Thyroid gland (tissue), 4 donors: ENCODE results near the gene CHST1. TPM values are rescaled to one million over a fixed set of nuclear protein-coding genes. Genes with fewer than 3 reads are reported as not detected.

ENCODE experiments used
- DNase-seq, 2 donors: peaks; one replicate each; pipeline ENCODE4 v3.0.0-alpha.2; 2019
- H3K27ac ChIP-seq, 3 donors: fragments of 200-600 bp; sonication (generic); 1 replicate in 2 of 3; 2 replicates in 1 of 3; pipeline ENCODE4 v1.5.1; 2016 to 2019; ENCODE audit warnings: mild to moderate bottlenecking in 1 of 3, moderate library complexity in 1 of 3
- H3K27me3 ChIP-seq: fragments of 200-600 bp; sonication (generic); one replicate; pipeline ENCODE4 v1.5.1; 2019
- H3K36me3 ChIP-seq, 2 donors: fragments of 200-600 bp; sonication (generic); one replicate each; pipeline ENCODE4 v1.5.1; 2016 to 2019
- H3K4me1 ChIP-seq, 2 donors: fragments of 200-600 bp; sonication (generic); one replicate each; pipeline ENCODE4 v1.5.1; 2017 to 2019
- H3K4me3 ChIP-seq, 3 donors: fragments of 200-600 bp; sonication (generic); replicated peaks in 1 of 3; 1 replicate in 2 of 3; 2 replicates in 1 of 3; pipeline ENCODE4 v1.5.1; 2016; ENCODE audit warnings: mild to moderate bottlenecking in 1 of 3
- H3K9me3 ChIP-seq: fragments of 200-600 bp; sonication (generic); one replicate; pipeline ENCODE4 v1.5.1; 2017
- POLR2A ChIP-seq, 2 donors: fragments of 450-650 bp; IDR thresholded peaks; one replicate each; pipeline ENCODE4 v1.6.1; 2017; ENCODE audit warnings: antibody characterized with exemption in 2 of 2, mild to moderate bottlenecking in 2 of 2, moderate library complexity in 1 of 2
- WGBS, 2 donors: methylation state at CpG; one replicate each; pipeline ENCODE4 v1.1.5; 2017; 5-methylcytosine and 5-hydroxymethylcytosine counted together
- intact Hi-C: fragments of 100-400 bp; cut with DNase I; formaldehyde crosslinking; loops from one replicate; pipeline ENCODE4 v1.15.1; 2023
- total RNA-seq, 4 donors: library from RNA; depleted of rRNA; stranded (reverse); fragments of >200 nt; gene quantifications; one replicate each; pipeline ENCODE4 v1.2.3, GENCODE V29; 2016
- TF ChIP-seq, protein P1 (sequence below), 6 experiments: fragments of 200-600 bp in 3 of 6; fragments of 450-650 bp in 3 of 6; sonication (generic) in 3 of 6; IDR thresholded peaks; one replicate each; pipeline ENCODE4 v1.5.1; 2016 to 2019; ENCODE audit warnings: antibody characterized with exemption in 6 of 6, mild to moderate bottlenecking in 2 of 6, inconsistent platforms in 1 of 6, moderate library complexity in 1 of 6

CHST1 gene
- total RNA-seq: 10 to 100 TPM; 19.3 to 28.9 (median 25.0) TPM

- WGBS, 2 donors: 0 to 2% methylated on average over 2 to 20 of the region's 96 CpGs
These were observed at the start of gene CHST1 for GRCh38 chr11:45665206-45665932. TSS of gene CHST1 (minus strand) at chr11:45665622. CDS start at chr11:45650923, 14,699 bp downstream.

GRCh38 chr11:45713573-45713972, 48.2 kb upstream of the CHST1 start:
- TF ChIP-seq, protein P1, sequence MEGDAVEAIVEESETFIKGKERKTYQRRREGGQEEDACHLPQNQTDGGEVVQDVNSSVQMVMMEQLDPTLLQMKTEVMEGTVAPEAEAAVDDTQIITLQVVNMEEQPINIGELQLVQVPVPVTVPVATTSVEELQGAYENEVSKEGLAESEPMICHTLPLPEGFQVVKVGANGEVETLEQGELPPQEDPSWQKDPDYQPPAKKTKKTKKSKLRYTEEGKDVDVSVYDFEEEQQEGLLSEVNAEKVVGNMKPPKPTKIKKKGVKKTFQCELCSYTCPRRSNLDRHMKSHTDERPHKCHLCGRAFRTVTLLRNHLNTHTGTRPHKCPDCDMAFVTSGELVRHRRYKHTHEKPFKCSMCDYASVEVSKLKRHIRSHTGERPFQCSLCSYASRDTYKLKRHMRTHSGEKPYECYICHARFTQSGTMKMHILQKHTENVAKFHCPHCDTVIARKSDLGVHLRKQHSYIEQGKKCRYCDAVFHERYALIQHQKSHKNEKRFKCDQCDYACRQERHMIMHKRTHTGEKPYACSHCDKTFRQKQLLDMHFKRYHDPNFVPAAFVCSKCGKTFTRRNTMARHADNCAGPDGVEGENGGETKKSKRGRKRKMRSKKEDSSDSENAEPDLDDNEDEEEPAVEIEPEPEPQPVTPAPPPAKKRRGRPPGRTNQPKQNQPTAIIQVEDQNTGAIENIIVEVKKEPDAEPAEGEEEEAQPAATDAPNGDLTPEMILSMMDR (IDR thresholded peaks at IDR 0.05): no peak
- no peak for TF ChIP-seq POLR2A (IDR thresholded peaks at IDR 0.05)
- Histone ChIP-seq H3K36me3 (no peaks in the 10 kb centered on the region), H3K27ac (no peak overlapping the region), H3K4me3 (no peak overlapping the region), H3K4me1 (peaks cover 0 to 3% of the 10 kb centered on the region in 2 donors), H3K27me3 (no peaks in the 10 kb centered on the region), H3K9me3 (no peaks in the 10 kb centered on the region)
- no peak for DNase-seq
- 87 to 88% methylated on average over 2 of the region's 2 CpGs for WGBS, 2 donors
- intact Hi-C loops: no loop called here

More at GRCh38 chr11:45665206-45665932, at the start of gene CHST1:
- Histone ChIP-seq H3K4me1 (peaks cover 55 to 58% of the 10 kb centered on the region in 2 donors), H3K4me3 (peak within 1 kb of the TSS; percentile 56 to 90 (median 74)), H3K36me3 (no peaks in the 10 kb centered on the region), H3K27ac (peak within 1 kb of the TSS; percentile 60 to 83 (median 68)), H3K9me3 (no peaks in the 10 kb centered on the region), H3K27me3 (no peaks in the 10 kb centered on the region)
- intact Hi-C loops: no loop called here
- peak; percentile 84 to 88 for DNase-seq
- TF ChIP-seq, protein P1 (IDR thresholded peaks at IDR 0.05): no peak
- peak in 1 of 2 donors; percentile 75 for TF ChIP-seq POLR2A (IDR thresholded peaks at IDR 0.05)

GRCh38 chr11:45710561-45710960, 45.1 kb upstream of the CHST1 start:
- peak in 1 of 2 donors; percentile 10 for DNase-seq
- 38 to 50% methylated on average over 1 of the region's 1 CpG for WGBS, 2 donors
- Histone ChIP-seq H3K36me3 (no peaks in the 10 kb centered on the region), H3K4me1 (peaks cover 0 to 3% of the 10 kb centered on the region in 2 donors), H3K27ac (no peak overlapping the region), H3K4me3 (no peak overlapping the region), H3K9me3 (no peaks in the 10 kb centered on the region), H3K27me3 (no peaks in the 10 kb centered on the region)
- intact Hi-C loops: no loop called here
- TF ChIP-seq, protein P1 (IDR thresholded peaks at IDR 0.05): no peak
- TF ChIP-seq POLR2A (IDR thresholded peaks at IDR 0.05): no peak

DNA sequence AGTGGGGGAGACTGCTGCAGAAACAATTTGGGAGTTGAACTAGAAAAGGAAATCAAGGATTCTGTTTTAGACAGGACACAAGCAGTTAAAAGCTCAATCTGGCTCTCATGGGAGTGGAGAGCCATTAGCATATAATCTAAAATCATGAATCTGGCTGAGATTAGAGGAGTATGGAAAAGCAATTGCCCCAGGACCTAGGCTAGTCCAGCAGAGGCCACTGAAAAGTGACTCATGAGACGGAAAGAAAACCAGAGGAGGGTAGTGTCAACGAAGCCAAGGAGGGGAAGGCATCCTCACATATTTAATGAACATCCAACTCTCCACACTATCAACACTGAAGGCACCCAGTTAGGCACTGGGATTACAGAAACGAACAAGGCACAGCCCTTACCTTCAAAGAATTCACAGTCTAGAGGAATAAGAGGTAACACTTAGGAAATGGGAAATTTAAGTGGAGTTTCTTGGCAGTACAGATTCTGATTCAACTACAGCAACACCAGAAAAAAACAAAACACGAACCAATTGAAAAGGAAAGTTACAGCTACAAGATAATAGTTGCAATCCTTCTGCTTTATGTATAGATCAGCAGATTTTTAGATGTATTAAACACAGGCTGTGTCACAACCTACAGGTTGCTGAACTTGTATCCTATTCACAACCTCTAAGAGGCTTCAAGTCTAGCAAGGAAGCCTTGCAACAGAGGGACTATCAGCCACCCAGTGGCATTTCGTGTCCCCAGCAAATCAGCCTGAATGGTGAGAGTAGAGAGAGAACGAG, 43.7 kb upstream of the CHST1 start:
- Histone ChIP-seq H3K4me3 (no peak overlapping the region), H3K4me1 (peaks cover 0 to 3% of the 10 kb centered on the region in 2 donors), H3K27ac (no peak overlapping the region), H3K27me3 (no peaks in the 10 kb centered on the region), H3K36me3 (no peaks in the 10 kb centered on the region), H3K9me3 (no peaks in the 10 kb centered on the region)
- intact Hi-C loops: no loop called here
- no peak for DNase-seq
- WGBS, 2 donors: 43 to 53% methylated on average over 6 of the region's 6 CpGs
- TF ChIP-seq, protein P1 (IDR thresholded peaks at IDR 0.05): no peak
- no peak for TF ChIP-seq POLR2A (IDR thresholded peaks at IDR 0.05)

DNA sequence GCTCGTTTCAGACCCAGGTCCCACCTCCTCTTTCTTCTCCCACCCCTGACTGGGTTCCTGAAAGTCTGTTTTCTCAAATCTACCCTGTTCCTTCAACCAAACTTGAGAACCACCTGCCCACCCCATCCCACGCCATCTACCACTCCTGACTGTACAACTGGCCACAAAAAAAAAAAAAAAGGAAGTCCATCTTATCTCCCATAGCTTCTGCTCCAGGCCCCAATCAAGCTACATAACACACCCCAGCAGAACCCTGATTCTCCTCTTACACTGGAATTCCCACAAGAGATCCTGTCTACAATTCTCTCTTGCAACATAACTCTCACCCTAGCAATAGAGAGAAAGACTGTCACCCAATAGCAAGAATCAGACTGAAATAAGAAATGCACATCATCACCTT, 39.2 kb upstream of the CHST1 start:
- no peaks in the 10 kb centered on the region for H3K9me3 ChIP-seq
- no peak overlapping the region for H3K4me3 ChIP-seq
- no peaks in the 10 kb centered on the region for H3K36me3 ChIP-seq
- H3K27ac ChIP-seq: no peak overlapping the region
- no peak for DNase-seq
- no peak for TF ChIP-seq POLR2A (IDR thresholded peaks at IDR 0.05)
- TF ChIP-seq, protein P1 (IDR thresholded peaks at IDR 0.05): no peak
- peaks cover 7 to 10% of the 10 kb centered on the region in 2 donors for H3K4me1 ChIP-seq
- H3K27me3 ChIP-seq: no peaks in the 10 kb centered on the region
- intact Hi-C loops: no loop called here
- WGBS, 2 donors: 70 to 75% methylated on average over 2 of the region's 2 CpGs
